HCT116 (cell line): Measurements from ENCODE around the gene FOXA2.

Experiments used
- CEBPB ChIP-seq: IDR thresholded peaks from 2 replicates; pipeline ENCODE4 v1.6.1; 2012; ENCODE audit warnings: low read depth
- CTCF ChIP-seq, 3 experiments: fragments of 200-600 bp in 1 of 3; sonication (generic) in 1 of 3; IDR thresholded peaks in 2 of 3; conservative IDR thresholded peaks in 1 of 3; 2 replicates each; pipeline ENCODE4 v1.5.1; 2012 to 2017; ENCODE audit warnings: low read depth in 2 of 3, low read length in 2 of 3, antibody characterized with exemption in 1 of 3, borderline replicate concordance in 1 of 3, control low read depth in 1 of 3, mild to moderate bottlenecking in 1 of 3, mixed read lengths in 1 of 3, mixed run types in 1 of 3, moderate library complexity in 1 of 3; ENCODE audit not compliant: insufficient read depth in 1 of 3
- MAX ChIP-seq: IDR thresholded peaks from 2 replicates; pipeline ENCODE4 v1.6.1; 2012
- POLR2AphosphoS5 ChIP-seq: IDR thresholded peaks from 2 replicates; pipeline ENCODE4 v1.6.1; 2011; ENCODE audit warnings: mild to moderate bottlenecking, low read depth, low read length, moderate library complexity
- RAD21 ChIP-seq: IDR thresholded peaks from 2 replicates; pipeline ENCODE4 v1.6.1; 2012; ENCODE audit warnings: low read depth, mild to moderate bottlenecking
- ZNF274 ChIP-seq: fragments of 200-500 bp; sonication (Bioruptor generic); IDR thresholded peaks from 2 replicates; pipeline ENCODE4 v1.6.1; 2014; ENCODE audit warnings: mild to moderate bottlenecking, low read depth, low read length, inconsistent platforms
- TF ChIP-seq, protein P1 (sequence below): IDR thresholded peaks from 2 replicates; pipeline ENCODE4 v1.6.1; 2012; ENCODE audit warnings: low read depth

DNA sequence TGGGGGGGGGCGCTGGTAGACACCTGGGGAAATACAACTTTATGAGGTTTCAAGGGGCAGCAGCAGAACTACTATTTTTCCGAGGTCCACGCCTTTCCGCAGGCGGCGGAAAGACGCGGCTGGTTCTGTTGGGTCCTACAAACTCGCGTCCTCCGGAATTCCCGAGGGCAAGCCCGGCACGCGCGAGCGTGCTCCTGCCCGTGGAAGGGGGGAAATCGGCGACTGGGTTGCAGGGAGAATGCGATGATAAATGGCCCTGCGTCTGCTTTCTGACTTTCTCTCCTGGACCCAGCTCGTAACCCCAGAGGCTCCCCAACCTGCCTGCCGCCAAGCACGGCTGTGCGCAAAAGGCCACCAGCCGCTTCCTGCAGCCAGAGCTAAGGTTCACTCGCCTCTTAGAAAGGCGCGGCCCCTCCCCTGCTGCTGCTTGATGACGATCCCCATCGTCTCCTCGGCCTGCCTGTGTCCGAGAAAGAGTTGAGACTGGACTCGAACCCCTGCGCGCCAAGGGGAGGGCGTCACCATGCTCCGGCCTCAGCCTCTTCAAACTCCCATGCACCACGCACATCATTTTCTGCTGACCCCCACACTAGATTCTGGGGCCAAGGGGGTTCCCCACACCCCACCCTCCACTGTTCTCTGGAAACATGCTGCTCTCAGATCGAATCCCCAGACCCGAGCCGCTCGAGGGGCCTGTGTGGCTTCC lies 6.7 kb downstream of the FOXA2 start:
- TF ChIP-seq, protein P1, sequence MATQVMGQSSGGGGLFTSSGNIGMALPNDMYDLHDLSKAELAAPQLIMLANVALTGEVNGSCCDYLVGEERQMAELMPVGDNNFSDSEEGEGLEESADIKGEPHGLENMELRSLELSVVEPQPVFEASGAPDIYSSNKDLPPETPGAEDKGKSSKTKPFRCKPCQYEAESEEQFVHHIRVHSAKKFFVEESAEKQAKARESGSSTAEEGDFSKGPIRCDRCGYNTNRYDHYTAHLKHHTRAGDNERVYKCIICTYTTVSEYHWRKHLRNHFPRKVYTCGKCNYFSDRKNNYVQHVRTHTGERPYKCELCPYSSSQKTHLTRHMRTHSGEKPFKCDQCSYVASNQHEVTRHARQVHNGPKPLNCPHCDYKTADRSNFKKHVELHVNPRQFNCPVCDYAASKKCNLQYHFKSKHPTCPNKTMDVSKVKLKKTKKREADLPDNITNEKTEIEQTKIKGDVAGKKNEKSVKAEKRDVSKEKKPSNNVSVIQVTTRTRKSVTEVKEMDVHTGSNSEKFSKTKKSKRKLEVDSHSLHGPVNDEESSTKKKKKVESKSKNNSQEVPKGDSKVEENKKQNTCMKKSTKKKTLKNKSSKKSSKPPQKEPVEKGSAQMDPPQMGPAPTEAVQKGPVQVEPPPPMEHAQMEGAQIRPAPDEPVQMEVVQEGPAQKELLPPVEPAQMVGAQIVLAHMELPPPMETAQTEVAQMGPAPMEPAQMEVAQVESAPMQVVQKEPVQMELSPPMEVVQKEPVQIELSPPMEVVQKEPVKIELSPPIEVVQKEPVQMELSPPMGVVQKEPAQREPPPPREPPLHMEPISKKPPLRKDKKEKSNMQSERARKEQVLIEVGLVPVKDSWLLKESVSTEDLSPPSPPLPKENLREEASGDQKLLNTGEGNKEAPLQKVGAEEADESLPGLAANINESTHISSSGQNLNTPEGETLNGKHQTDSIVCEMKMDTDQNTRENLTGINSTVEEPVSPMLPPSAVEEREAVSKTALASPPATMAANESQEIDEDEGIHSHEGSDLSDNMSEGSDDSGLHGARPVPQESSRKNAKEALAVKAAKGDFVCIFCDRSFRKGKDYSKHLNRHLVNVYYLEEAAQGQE: no peak
- TF ChIP-seq POLR2AphosphoS5 (no peak), CEBPB (no peak), ZNF274 (no peak), CTCF (IDR thresholded peaks at IDR 0.05 in 2 of 3, conservative IDR thresholded peaks at IDR 0.05 in 1 of 3; ENCODE audit: borderline replicate concordance in 1 of 3, insufficient read depth in 1 of 3, low read depth in 2 of 3, low read length in 2 of 3) (no peak), RAD21 (no peak), MAX (no peak)
